Right ventricle myocardium superior (tissue), 1 donor: ENCODE results near the gene CRYBA4. TPM values are rescaled to one million over a fixed set of nuclear protein-coding genes. Genes with fewer than 3 reads are reported as not detected.

Source experiments
- ATAC-seq: fragments of 200-7000 bp; cut with Tn5 transposase; one replicate; pipeline ENCODE4 v1.9.1; 2020; ENCODE audit warnings: mild to moderate bottlenecking; ENCODE audit not compliant: poor library complexity
- DNase-seq: peaks from one replicate; pipeline ENCODE4 v3.0.0-alpha.2; 2020
- intact Hi-C: fragments of 100-400 bp; cut with DNase I; formaldehyde crosslinking; loops from one replicate; pipeline ENCODE4 v1.11.2; 2022
- total RNA-seq: library from RNA; stranded (reverse); fragmentation: NEBNext Ultra II Directional; extraction: Animal tissue kit (Norgen Biotek cat#: 25700); gene quantifications from one replicate; pipeline ENCODE4 v1.2.1, GENCODE V29; 2021
- donor health status: DM: no; HTN: yes; CAD: no; lungs with severe emphysema.

The CRYBA4 gene
- total RNA-seq, 1 donor from 2014 or later, result not detected

DNA sequence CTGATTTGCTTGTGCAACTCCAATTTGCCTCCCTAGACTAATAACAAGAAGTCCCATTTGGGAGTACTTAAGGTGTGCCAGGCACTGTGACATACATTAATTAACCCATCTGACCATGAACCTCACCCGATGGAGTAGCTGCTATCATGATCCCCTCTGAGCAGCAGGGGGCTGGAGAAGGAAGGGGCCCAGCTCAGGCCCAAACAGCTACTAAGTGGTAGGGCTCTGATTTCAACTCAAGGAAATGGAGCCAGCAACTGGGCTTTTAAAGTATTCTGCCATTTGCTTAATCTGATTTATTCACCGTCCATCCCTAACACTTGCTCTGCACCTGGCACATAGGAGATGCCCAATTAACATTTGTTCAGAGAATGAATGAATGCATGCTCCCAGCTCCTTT lies 5.1 kb upstream of the CRYBA4 start:
- ATAC-seq (no peak), DNase-seq (no peak)
- intact Hi-C loops, result no loop called here

DNA sequence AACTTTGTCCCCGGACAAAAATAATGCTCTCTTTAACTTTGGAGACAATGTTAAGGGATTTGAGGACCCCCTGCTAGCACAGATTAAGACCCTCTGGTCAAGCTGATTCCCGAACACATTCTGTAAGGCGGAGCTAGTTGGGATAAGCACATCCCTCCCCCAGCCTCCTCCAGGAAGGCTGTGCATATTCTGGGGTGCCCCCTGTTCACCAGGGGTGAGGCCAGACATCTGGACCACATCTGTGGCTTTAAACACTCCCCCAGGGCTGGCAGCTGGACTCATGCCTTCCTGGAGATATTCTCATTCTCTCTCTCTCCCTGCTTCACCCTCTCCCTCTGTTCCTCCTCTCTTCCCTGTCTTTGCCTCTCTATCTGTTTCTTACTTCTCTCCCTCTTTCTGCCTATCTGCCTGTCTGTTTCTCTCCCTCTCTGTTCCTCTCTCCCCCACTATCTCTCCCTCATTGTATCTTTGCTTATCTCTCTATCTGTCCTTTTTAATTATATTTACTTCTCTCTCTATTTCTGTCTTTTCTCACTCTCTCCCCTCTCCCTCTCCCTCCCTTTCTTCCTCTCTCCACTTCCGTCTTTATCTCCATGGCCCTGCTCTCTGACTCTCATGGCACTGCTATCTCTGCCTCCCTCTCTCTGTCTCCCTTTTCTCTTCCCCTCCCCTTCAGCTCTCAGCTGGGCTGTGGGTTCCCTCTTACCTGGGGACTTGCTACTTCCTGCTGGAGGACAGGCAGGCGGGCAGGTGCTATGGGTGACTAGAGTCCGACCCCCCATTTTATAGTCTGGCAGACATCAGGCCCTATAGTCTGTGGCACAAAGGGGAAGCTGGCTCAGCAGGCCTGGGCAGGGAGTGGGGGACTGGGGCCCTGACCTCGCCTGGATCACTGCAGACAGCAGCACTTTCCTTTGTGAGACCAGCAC lies 4.2 kb upstream of the CRYBA4 start, which contains the start of gene CRYBB1:
Gene CRYBB1, minus strand, starts transcription at position 757 of the 929 bp plus-strand sequence. CDS start 1,708 bp downstream, outside the sequence.
- peak; percentile 78 for ATAC-seq
- DNase-seq, result peak; percentile 62
- intact Hi-C loops, result no loop called here

DNA sequence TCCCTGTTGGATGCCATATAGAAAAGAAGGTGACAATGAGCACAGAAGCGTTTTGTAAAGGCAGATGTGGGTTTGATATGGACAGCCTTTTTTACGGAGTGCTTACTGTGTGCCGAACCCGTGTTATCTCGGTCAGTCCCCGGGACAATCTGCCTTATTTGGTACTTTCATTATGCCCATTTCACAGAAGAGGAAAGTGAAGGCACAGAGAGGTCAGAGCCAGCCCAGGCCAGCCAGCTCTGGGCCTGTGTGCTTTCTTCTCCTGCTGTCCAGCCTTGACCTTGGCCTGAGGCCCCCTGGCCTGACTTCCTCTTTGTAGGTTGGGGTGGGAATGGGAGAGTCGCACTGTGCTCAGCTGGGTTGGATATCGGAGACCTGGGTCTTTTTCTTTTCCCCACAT lies 3.3 kb upstream of the CRYBA4 start:
- DNase-seq (no peak), ATAC-seq (no peak)
- intact Hi-C loops, result no loop called here

DNA sequence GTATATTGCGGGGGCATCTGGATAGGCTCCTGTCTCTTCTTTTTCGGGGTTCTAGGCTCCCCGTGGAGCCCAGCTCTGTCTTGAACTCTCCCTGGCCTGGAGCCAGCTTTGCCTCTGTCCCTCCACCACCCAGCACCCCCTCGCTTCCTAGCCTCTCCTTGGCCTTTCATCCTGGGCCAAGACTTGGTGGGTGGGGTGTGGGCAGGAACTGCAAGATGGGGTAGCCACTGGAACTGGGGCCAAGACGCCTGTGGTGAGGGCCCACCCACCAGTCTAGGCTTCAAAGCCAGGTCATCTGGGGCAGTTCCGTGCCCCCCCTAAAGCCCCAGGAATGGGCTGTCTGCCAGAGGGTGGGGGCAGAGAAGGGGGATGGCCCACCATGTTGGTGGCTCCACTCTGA lies 2.3 kb upstream of the CRYBA4 start:
- DNase-seq, result no peak
- intact Hi-C loops, result no loop called here
- no peak for ATAC-seq

DNA sequence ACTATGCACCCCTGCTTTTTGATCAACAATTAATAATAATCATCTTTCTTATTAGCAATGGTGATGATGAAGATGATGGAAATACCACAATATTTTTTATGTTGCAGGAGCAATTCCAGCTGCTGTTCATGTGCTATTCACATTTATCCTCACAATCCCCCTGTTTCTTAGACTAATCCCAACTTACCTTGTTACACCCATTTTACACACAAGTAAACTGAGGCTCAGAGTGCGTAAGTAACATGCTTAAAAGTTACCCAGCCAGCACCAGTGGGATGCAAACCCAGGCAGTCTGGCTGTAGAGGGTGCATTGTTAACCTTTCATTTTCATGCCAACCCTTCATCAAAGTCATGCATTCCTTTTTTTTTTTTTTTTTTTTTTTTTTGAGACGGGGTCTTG lies 1.6 kb upstream of the CRYBA4 start:
- DNase-seq (no peak), ATAC-seq (no peak)
- intact Hi-C loops, result no loop called here

DNA sequence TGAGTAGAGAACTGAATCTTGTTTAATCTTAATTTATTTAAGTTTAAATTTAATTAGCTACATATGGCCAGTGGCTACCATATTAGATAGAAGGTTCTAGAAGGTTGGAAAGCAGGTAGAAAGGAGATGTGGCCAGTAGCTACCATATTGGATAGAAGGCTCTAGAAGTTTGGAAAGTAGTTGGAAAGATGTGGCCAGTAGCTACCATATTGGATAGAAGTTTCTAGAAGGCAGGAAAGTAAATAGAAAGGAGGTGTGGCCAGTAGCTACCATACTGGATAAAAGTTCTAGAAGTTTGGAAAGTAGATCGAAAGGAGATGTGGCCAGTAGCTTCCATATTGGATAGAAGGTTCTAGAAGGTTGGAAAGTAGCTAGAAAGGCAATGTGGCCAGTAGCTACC lies 2.2 kb downstream of the CRYBA4 start:
- no peak for DNase-seq

DNA sequence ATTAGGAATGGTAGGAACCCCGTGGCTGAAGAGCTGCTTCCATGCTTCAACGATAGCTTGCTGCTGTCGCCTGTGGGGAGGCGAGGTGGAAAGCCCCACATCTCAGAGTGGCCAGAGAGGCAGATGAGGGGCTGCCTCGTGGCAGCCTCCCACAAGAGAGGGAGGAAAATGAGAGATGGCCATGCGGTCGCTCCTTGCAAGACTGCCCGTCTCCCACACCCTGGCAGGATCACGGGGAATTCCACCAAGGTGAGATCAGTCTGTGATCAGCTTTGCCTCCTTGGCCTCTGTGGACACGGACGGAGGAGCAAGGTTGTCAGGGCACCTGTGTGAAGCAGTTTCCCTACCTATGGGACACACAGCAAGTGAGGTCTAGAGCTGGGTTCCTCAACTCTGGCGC lies 3.0 kb downstream of the CRYBA4 start:
- intact Hi-C loops, result no loop called here
- no peak for ATAC-seq

More for the DNA sequence above, 2.2 kb downstream of the CRYBA4 start:
- ATAC-seq, result no peak
- intact Hi-C loops, result no loop called here

DNA sequence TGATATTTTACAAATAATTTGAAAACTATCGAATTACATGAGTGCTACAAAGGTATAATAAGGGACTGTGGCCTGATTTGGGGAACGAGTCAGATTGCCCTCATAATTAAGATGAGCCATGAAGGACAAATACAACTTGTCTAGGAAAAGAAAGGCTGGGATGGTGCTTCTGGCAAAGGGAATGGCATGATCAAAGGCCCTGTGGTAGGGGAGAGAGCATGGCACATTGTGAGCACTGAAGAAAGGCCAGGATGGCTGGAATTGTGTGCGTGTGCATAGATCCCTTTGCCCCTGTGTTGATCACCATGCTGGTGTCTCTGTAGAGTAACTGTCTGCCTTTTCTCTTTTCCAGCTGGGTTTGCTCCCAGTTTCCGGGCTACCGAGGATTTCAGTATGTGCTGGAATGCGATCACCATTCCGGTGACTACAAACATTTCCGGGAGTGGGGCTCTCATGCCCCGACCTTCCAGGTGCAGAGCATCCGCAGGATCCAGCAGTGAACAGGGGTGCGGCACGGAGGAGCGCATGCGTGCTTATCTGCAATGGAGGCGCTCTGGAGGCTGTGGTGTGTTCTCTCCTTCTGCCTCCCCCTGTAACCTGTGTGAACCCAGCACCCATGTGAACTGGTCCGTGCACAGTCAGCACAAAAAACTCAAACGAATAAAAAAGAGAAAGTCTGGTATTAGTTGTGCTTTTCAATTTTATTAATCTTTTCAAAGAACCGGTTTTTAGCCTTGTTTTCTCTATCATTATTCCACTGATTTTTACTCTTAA lies 8.4 kb downstream of the CRYBA4 start:
- intact Hi-C loops, result no loop called here
- ATAC-seq (no peak), DNase-seq (no peak)

More for the DNA sequence above, 3.0 kb downstream of the CRYBA4 start:
- no peak for DNase-seq

DNA sequence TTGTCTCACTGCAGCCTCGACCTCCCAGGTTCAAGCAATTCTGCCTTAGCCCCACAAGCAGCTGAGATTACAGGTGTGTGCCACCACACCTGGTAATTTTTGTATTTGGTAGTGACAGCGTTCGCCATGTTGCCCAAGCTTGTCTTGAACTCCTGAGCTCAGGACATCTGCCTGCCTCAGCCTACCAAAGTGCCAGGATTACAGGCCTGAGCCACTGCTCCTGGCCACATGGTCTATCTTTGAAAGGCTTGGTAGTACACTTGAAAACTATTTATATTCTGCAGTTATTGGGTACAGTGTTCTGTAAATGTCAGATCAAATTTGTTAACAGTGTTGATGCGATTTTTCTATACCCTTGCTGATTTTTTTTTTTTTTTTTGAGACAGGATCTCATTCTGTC lies 9.5 kb downstream of the CRYBA4 start:
- intact Hi-C loops, result no loop called here
- ATAC-seq, result no peak
- DNase-seq, result no peak

DNA sequence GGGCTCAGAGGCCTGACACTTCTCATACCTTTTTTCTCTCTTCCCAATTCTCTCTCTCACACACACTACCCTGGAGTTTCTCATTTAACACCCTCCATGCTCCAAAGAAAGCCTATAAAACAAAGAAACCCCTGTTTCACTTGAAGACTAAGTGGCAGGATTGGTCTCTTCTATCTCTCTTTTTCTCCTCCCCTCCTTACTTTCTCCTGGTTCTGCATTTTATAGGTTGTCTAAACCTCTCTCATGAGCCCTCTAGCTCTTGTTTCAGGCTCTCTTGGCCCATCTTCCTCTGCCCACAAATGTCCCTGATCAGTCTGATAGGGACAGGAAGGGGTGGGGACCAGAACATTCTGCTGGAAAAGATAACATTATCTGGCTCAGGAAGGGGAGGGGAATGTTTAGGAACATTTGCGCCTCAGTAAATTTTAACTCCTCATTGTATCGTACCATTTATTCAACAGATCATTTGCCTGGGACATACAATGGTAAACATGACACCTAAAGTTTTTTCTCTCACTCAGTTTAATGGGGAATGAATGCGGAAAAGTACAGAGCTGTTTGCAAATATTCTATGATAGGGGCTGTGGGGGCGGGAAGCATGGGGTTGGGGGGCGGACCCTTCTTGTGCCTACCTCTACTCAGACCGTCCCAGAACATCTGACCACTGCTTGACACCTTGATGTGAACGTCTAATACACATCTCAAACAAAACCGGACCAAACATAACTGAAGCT lies 10.8 kb downstream of the CRYBA4 start:
- ATAC-seq (no peak), DNase-seq (no peak)
- intact Hi-C loops, result no loop called here

DNA sequence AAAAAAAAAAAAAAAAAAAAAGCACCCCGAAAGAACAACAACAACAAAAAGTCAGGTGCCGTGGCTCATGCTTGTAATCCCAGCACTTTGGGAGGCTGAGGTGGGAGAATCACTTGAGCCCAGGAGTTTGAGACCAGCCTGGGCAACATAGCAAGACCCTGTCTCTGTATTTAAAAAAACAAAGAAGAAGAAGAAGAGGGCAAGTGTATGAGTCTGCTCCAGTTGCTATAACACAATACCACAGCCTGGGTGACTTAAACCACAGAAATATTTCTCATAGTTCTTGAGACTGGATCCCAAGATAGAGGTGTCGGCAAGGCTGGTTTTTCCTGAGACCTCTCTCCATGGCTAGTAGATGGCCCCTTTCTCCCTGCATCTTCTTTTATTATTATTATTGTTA lies 12.4 kb downstream of the CRYBA4 start:
- ATAC-seq, result no peak
- intact Hi-C loops, result no loop called here
- no peak for DNase-seq

DNA sequence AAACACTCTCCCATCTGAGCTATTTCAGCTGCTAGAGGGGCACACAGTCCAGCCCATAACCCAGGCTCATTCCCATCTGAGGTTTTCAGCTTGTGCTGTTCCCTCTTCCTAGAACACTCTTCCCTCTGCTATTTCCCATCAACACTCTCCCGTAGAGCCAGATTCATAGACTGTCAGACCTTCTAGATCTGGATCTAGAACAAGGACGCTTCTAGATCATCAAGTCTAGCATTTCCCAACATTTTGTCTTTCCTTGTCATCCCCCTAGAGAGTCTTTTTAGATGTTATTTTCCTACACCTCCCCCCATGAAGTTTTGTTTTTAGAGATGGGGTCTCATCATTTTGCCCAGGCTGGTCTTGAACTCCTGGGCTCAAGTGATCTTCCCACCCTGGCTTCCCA lies 13.4 kb downstream of the CRYBA4 start:
- DNase-seq (no peak), ATAC-seq (no peak)
- intact Hi-C loops, result no loop called here

DNA sequence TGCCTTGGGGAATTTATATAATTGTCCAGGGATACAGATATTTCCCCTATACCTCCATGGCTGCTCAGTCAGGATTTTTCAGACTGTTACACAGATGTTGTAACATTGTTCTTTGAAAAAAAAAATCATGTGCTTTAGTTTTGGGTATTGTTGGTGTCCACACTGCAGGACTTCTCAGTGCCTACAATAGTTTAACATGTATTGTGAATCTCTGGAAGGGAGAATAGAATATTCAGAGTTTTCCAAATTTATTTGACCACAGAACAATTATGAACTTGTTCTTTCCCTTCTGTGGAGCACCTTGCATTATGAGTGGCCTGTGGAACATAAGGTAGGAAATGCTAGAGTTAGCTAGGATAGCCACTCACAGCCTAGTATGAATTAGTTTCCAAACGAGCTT lies 14.5 kb downstream of the CRYBA4 start:
- intact Hi-C loops, result no loop called here
- DNase-seq (no peak), ATAC-seq (no peak)

DNA sequence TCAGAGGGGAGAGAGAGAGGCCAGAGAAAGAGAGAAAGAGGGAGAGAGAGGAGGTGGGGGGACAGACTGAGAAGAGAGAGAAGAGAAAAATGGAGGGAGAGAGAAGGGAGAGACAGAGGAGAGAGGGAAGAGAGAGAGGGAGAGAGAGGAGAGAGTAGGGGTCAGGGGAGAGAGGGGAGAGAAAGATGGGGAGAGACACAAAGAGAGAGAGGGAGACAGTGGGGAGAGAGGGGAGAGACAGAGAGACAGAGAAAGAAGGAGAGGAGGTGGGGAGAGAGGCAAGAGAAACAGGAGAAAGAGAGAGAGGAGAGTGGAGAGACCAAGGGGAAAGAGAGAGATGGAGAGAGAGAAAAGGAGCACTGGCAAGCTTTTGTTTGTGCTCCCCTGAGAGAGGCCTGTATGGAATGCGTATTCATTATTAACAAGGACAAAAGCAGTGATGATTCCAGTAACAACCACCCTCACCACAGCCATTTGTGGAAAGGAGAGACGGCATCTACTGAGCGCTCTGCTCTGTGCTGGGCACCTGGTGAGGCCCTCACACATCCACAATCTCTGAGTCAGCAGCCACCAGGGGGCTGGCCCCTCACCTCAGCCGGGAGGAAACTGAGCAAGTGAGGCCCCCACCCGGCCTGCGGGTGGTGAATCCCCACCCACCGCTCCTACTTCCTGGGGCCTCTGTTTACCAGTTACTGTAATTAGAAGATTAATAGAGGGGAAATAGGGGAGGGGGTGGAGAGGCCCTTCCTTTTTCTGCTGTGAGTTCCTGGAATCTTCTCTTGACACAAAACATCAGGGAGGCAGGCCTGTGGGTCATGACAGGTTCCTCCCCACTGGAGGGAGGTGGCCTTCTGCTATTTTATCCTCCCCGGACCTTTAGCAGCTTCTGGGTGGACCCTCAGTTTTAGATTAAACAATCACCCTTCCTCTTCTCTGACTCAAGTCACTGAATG lies 21.0 kb downstream of the CRYBA4 start:
- DNase-seq (peak; percentile 50), ATAC-seq (no peak)
- intact Hi-C loops, result no loop called here

DNA sequence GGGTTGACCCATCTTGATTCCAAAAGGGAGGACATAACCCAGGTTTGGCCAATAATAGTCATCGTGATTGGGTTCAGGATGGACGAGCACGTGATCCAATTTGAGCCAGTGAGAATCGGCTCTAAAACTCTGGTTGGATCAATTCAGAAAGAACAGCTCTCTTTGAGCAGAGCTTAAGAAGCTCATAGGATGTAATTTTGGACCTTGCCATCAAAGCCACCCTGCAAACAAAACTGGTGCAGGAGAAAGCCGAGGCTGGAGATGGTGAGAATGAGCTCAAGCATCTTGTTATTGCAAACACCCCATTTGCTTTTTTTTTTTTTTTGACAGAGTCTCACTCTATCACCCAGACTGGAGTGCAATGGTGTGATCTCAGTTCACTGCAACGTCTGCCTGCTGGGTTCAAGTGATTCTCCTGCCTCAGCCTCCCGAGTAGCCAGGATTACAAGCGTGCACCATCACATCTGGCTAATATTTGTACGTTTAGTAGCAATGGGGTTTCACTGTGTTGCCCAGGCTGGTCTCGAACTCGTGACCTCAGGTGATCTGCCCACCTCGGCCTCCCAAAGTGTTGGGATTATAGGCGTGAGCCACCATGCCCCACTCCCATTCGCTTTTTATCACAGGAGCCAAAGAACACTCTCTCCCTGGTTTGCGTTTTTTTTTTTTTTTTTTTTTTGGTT lies 21.8 kb downstream of the CRYBA4 start:
- intact Hi-C loops, result no loop called here
- DNase-seq, result no peak
- ATAC-seq, result no peak

DNA sequence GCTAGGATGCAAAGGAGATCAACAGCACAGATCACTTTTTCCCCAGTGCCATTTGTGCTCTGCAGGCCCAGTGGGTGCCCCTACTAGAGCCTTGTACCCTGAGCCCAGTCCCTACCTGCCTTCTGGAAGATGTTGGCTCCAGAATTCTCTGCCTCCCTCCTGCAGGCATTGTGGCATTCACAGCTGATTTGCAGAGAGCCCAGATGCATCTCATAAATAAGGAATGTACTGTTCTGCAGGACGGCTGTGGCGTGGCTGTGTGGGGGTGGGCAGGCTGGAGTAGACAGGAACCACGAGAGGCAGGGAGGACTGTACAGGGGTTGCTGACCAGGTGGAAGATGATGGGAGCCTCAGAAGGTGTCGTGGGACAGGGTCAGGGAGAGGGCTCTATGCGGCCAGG lies 24.4 kb downstream of the CRYBA4 start:
- no peak for DNase-seq
- no peak for ATAC-seq
- intact Hi-C loops, result no loop called here

DNA sequence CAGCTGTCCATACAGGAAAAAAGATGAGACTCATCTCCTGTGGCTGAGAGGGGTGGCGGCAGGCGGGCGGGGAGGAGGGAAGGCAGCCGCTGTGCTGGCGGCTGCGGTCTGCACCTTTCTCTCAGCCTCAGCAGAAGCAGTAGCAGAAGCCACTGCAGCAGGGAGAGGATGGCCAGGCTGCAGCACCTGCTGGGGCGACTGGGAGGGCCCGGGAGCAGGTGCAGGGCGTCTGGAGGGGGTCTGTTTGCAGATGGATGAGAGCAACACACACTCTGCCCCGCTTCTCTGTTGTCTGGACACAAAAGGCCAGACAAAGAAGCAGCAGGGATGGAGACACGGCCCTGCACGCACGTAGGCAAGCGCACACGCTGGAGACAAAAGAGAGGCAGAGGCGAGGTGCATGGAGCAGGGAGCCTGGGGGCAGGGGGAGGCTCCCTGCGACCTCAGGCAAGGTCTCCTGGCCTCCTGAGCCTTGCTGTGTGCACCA lies 26.3 kb downstream of the CRYBA4 start:
- intact Hi-C loops, result no loop called here
- no peak for DNase-seq
- ATAC-seq, result no peak
